K562 (cell line): Measurements from ENCODE around the gene EPB41L2. TPM values are rescaled to one million over a fixed set of nuclear protein-coding genes. Genes with fewer than 3 reads are reported as not detected.

Experiments used
- ATAC-seq: fragments of 200-7000 bp; cut with Tn5 transposase; 3 replicates; pipeline ENCODE4 v1.9.1; 2020; ENCODE audit warnings: moderate library complexity
- BruUV-seq: library from RNA; stranded (reverse); fragments of 400-500 nt; replicated peaks from 2 replicates; lab custom pipeline; 2021; lab: Mats Ljungman, UMichigan
- CTCF ChIA-PET: fragments of 300-600 bp; formaldehyde crosslinking; extraction: SDS; loops from one replicate; lab custom pipeline; 2021; ENCODE audit warnings: low intra/inter-chr PET ratio; lab: Yijun Ruan, JAX
- POLR2A ChIA-PET: fragments of 300-600, 350-650 bp; sonication (Branson Sonifier 250); formaldehyde crosslinking; extraction: SDS; loops from one replicate; lab custom pipeline; 2021; ENCODE audit warnings: antibody characterized with exemption, inconsistent platforms; lab: Yijun Ruan, JAX
- DNase-seq, 4 experiments: peaks; one replicate each; pipeline versions ENCODE4 v3.0.0 to v3.0.0-alpha.2; 2011 to 2018; ENCODE audit warnings: low spot score in 3 of 4, mixed read lengths in 3 of 4; ENCODE audit errors: extremely low read depth in 1 of 4
- FAIRE-seq: peaks from 2 replicates; lab custom pipeline; 2011; peaks lifted over from hg19 to GRCh38; lab: Jason Lieb, UNC
- H2AFZ ChIP-seq: 2 replicates; pipeline ENCODE4 v1.6.0; 2011; ENCODE audit warnings: low read depth, low read length, control low read depth, inconsistent platforms
- H3K27ac ChIP-seq: fragments of 200-600 bp; 3 replicates; pipeline ENCODE4 v1.8.0; 2011; ENCODE audit warnings: low read depth, mild to moderate bottlenecking, control low read depth, inconsistent platforms, low read length, moderate library complexity, mixed read lengths; ENCODE audit errors: extremely low read depth
- H3K27me3 ChIP-seq, 2 experiments: fragments of 300-600 bp in 1 of 2; 2 replicates in 1 of 2; 3 replicates in 1 of 2; pipeline versions ENCODE4 v1.6.0 to v1.8.0; 2011; ENCODE audit warnings: inconsistent platforms in 2 of 2, low read length in 2 of 2, mild to moderate bottlenecking in 1 of 2, mixed read lengths in 1 of 2, moderate library complexity in 1 of 2; ENCODE audit not compliant: control insufficient read depth in 2 of 2, insufficient read depth in 2 of 2
- H3K36me3 ChIP-seq: fragments of 300-600 bp; 3 replicates; pipeline ENCODE4 v1.8.0; 2011; ENCODE audit warnings: mild to moderate bottlenecking, low read length, inconsistent platforms; ENCODE audit not compliant: control insufficient read depth, insufficient read depth
- H3K4me1 ChIP-seq, 2 experiments: fragments of 200-600 bp in 1 of 2; replicated peaks in 1 of 2; 2 replicates in 1 of 2; 3 replicates in 1 of 2; pipeline versions ENCODE4 v1.5.1 to v1.8.0; 2011; ENCODE audit warnings: inconsistent platforms in 2 of 2, low read length in 2 of 2, mild to moderate bottlenecking in 1 of 2, mixed read lengths in 1 of 2, moderate library complexity in 1 of 2; ENCODE audit not compliant: control insufficient read depth in 2 of 2, insufficient read depth in 2 of 2
- H3K4me2 ChIP-seq: 2 replicates; pipeline ENCODE4 v1.6.1; 2011; ENCODE audit warnings: low read length, control low read depth, inconsistent platforms, mixed read lengths; ENCODE audit not compliant: insufficient read depth
- H3K4me3 ChIP-seq: fragments of 200-600 bp; sonication (generic), shearing (Covaris generic); 2 replicates; pipeline ENCODE4 v1.5.1; 2016; ENCODE audit warnings: control low read depth, inconsistent platforms
- H3K79me2 ChIP-seq: fragments of 200-600 bp; 3 replicates; pipeline ENCODE4 v1.8.0; 2011; ENCODE audit warnings: low read length, inconsistent platforms; ENCODE audit not compliant: control insufficient read depth, insufficient read depth
- H3K9ac ChIP-seq, 2 experiments: 2 replicates each; pipeline versions ENCODE4 v1.6.0 to v1.6.1; 2011; ENCODE audit warnings: low read depth in 2 of 2, low read length in 2 of 2, control low read depth in 1 of 2, inconsistent platforms in 1 of 2, mild to moderate bottlenecking in 1 of 2, mixed read lengths in 1 of 2; ENCODE audit not compliant: insufficient read depth in 1 of 2
- H3K9me1 ChIP-seq: one replicate; pipeline ENCODE4 v1.6.0; 2011; ENCODE audit warnings: inconsistent platforms, mild to moderate bottlenecking, low read length, moderate library complexity; ENCODE audit not compliant: control insufficient read depth, insufficient read depth
- H3K9me3 ChIP-seq: replicated peaks from 2 replicates; pipeline ENCODE4 v1.5.1; 2011; ENCODE audit warnings: low read depth, low read length, inconsistent platforms; ENCODE audit not compliant: control insufficient read depth, insufficient read depth
- H4K20me1 ChIP-seq: replicated peaks from 2 replicates; pipeline ENCODE4 v1.6.1; 2011; ENCODE audit warnings: low read length, inconsistent platforms, mixed read lengths; ENCODE audit not compliant: control insufficient read depth, insufficient read depth
- MCM5 ChIP-seq: fragments of 450-650 bp; IDR thresholded peaks from 2 replicates; pipeline ENCODE4 v1.6.1; 2016; ENCODE audit warnings: low read depth
- NCOA6 ChIP-seq: fragments of 450-650 bp; IDR thresholded peaks from 2 replicates; pipeline ENCODE4 v1.6.1; 2017; ENCODE audit warnings: mild to moderate bottlenecking
- NRF1 ChIP-seq, 2 experiments: fragments of 450-650 bp; IDR thresholded peaks in 1 of 2; conservative IDR thresholded peaks in 1 of 2; 2 replicates each; pipeline ENCODE4 v1.6.1; 2014; ENCODE audit warnings: mild to moderate bottlenecking in 2 of 2
- POLR2H ChIP-seq: IDR thresholded peaks from 2 replicates; pipeline ENCODE4 v1.6.1; 2016; ENCODE audit warnings: missing genetic modification characterization, low read depth, mild to moderate bottlenecking, control low read depth, missing compliant biosample characterization, moderate library complexity
- RBM15 ChIP-seq: fragments of 200-400 bp; formaldehyde crosslinking; IDR thresholded peaks from 2 replicates; pipeline ENCODE4 v1.6.1; 2018; ENCODE audit warnings: mild to moderate bottlenecking, low read length, moderate library complexity; ENCODE audit not compliant: insufficient read depth
- TCF3 ChIP-seq: sonication (generic); formaldehyde crosslinking; IDR thresholded peaks from 2 replicates; pipeline ENCODE4 v1.4.0; 2020; ENCODE audit warnings: mild to moderate bottlenecking, missing genetic modification reagents
- USF2 ChIP-seq: sonication (generic); formaldehyde crosslinking; IDR thresholded peaks from 2 replicates; pipeline ENCODE4 v1.5.0; 2020; ENCODE audit warnings: missing genetic modification reagents
- ZNF512 ChIP-seq: IDR thresholded peaks from 2 replicates; pipeline ENCODE4 v1.6.1; 2016; ENCODE audit warnings: missing genetic modification characterization, missing compliant biosample characterization
- ZNF780A ChIP-seq: fragments of 250-450 bp; sonication (Bioruptor Pico); IDR thresholded peaks from 2 replicates; pipeline ENCODE4 v1.5.0; 2021; ENCODE audit warnings: mild to moderate bottlenecking
- WGBS: fragments of 100-300 bp; shearing (Covaris generic); methylation state at CpG from one replicate; pipeline ENCODE4 v1.1.6; 2016; ENCODE audit warnings: low coverage, mixed read lengths; ENCODE audit not compliant: insufficient coverage; ENCODE audit errors: missing lambda C conversion rate; 5-methylcytosine and 5-hydroxymethylcytosine counted together
- in situ Hi-C: fragments of 300-500 bp; cut with MboI; formaldehyde crosslinking; loops from 4 replicates; pipeline ENCODE4 v1.15.0; 2018; ENCODE audit warnings: inconsistent platforms, mixed read lengths
- intact Hi-C: fragments of 100-400 bp; cut with micrococcal nuclease; formaldehyde crosslinking; loops from 2 replicates; pipeline ENCODE4 v1.14.2; 2022
- polyA plus RNA-seq, 8 experiments: library from polyadenylated mRNA; depleted of rRNA in 4 of 8; stranded (reverse) in 5 of 8; unstranded in 3 of 8; fragments of >200 nt; fragmentation: Nextera tagmentation in 2 of 8; fragmentation: Illumina TruSeq in 1 of 8; extraction: Ambion mirVana in 2 of 8; extraction: Trizol in 1 of 8; gene quantifications; 2 replicates each; pipeline versions ENCODE4 v1.2.1 to v1.2.3, GENCODE V29; 2011 to 2014; ENCODE audit warnings: inconsistent platforms in 1 of 8, missing spikeins in 1 of 8
- total RNA-seq, 7 experiments: library from RNA; depleted of rRNA in 6 of 7; stranded (reverse); fragments of >200 nt in 6 of 7; fragmentation: Illumina TruSeq in 2 of 7; extraction: Trizol in 2 of 7; gene quantifications; 2 replicates each; pipeline versions ENCODE4 v1.2.1 to v1.2.3, GENCODE V29; 2011 to 2021; ENCODE audit warnings: low replicate concordance in 1 of 7
- TF ChIP-seq, protein P1 (sequence below): fragments of 450-650 bp; formaldehyde crosslinking; IDR thresholded peaks from 2 replicates; pipeline ENCODE4 v1.4.0; 2022; ENCODE audit warnings: missing genetic modification characterization
- TF ChIP-seq, protein P2 (sequence below): fragments of 250-450 bp; sonication (Bioruptor Pico); IDR thresholded peaks from 2 replicates; pipeline ENCODE4 v1.4.0; 2020; ENCODE audit warnings: borderline replicate concordance
- TF ChIP-seq, protein P3 (sequence below): sonication (generic); formaldehyde crosslinking; IDR thresholded peaks from 2 replicates; pipeline ENCODE4 v1.8.0; 2022; ENCODE audit warnings: mild to moderate bottlenecking, low read depth, missing genetic modification reagents

The EPB41L2 gene
- total and polyA plus RNA-seq, 9 of the 15 experiments (the other 6 are each of a cell fraction or from before 2014, with no cell fraction given): 5.1 to 53.6 (median 25.0) TPM

GRCh38 chr6:131038597-131039344, 24.3 kb downstream of the EPB41L2 start (continued):
- TF ChIP-seq POLR2H (tag) (no peak), USF2 (CRISPR knock-in tag) (no peak)
- TF ChIP-seq, all 486 proteins: peak for 0

DNA sequence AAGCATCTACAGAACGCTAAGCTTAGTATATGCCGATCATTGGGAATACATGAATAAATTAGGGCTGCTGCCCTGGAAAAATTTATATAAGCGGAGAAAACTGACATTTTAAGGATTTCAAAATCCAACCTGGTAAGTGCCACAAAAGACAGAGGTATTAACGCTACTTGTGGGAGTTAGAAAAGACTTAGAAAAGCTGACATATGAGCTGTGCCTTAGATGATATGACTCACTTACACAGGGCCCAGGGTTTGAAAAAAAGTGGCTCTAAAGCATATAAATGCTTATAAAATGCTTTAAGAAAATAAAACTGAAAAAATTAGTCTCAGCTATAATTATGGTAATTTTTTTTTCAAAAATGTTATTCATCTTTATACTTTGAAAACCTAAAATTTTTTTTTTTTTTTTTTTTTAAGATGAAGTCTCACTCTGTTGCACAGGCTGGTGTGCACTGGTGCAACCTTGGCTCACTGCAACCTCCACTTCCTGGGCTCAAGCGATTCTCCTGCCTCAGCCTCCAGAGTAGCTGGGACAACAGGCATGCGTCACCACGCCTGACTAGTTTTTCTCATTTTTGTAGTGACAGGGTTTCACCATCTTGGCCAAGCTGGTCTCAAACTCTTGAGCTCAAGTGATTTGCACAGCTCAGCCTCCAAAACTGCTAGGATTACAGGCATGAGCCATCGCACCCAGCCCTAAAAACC, 25.7 kb downstream of the EPB41L2 start:
- Histone ChIP-seq H2AFZ (no peak overlapping the region), H3K9me1 (no peaks in the 10 kb centered on the region), H3K9ac (no peak overlapping the region), H4K20me1 (no peaks in the 10 kb centered on the region), H3K4me3 (no peak overlapping the region), H3K79me2 (peaks cover 13% of the 10 kb centered on the region), H3K4me1 (no peaks in the 10 kb centered on the region), H3K9me3 (no peaks in the 10 kb centered on the region), H3K27ac (no peak overlapping the region), H3K4me2 (no peak overlapping the region), H3K36me3 (no peaks in the 10 kb centered on the region), H3K27me3 (no peaks in the 10 kb centered on the region)
- intact Hi-C loops: no loop called here
- POLR2A ChIA-PET: no interaction called here
- ATAC-seq (peak; percentile 57; the same call in 2 of the 3 replicates), DNase-seq (no peak), FAIRE-seq (peak; percentile 61)
- BruUV-seq: no TSS peak
- in situ Hi-C loops: no loop called here
- CTCF ChIA-PET: no interaction called here
- 15% methylated on average over 8 of the region's 8 CpGs for WGBS
- TF ChIP-seq NCOA6 (no peak), TCF3 (CRISPR knock-in tag) (no peak), RBM15 (no peak), ZNF512 (no peak), NRF1 (conservative IDR thresholded peaks at IDR 0.05 in 1 of 2, IDR thresholded peaks at IDR 0.05 in 1 of 2) (no peak), MCM5 (no peak), ZNF780A (CRISPR knock-in tag) (no peak)
- TF ChIP-seq, protein P1, sequence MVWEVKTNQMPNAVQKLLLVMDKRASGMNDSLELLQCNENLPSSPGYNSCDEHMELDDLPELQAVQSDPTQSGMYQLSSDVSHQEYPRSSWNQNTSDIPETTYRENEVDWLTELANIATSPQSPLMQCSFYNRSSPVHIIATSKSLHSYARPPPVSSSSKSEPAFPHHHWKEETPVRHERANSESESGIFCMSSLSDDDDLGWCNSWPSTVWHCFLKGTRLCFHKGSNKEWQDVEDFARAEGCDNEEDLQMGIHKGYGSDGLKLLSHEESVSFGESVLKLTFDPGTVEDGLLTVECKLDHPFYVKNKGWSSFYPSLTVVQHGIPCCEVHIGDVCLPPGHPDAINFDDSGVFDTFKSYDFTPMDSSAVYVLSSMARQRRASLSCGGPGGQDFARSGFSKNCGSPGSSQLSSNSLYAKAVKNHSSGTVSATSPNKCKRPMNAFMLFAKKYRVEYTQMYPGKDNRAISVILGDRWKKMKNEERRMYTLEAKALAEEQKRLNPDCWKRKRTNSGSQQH (CRISPR knock-in tag): no peak
- TF ChIP-seq, protein P2, sequence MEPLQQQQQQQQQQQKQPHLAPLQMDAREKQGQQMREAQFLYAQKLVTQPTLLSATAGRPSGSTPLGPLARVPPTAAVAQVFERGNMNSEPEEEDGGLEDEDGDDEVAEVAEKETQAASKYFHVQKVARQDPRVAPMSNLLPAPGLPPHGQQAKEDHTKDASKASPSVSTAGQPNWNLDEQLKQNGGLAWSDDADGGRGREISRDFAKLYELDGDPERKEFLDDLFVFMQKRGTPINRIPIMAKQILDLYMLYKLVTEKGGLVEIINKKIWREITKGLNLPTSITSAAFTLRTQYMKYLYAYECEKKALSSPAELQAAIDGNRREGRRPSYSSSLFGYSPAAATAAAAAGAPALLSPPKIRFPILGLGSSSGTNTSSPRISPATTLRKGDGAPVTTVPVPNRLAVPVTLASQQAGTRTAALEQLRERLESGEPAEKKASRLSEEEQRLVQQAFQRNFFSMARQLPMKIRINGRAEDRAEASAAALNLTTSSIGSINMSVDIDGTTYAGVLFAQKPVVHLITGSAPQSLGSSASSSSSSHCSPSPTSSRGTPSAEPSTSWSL (CRISPR knock-in tag): no peak
- TF ChIP-seq, protein P3, sequence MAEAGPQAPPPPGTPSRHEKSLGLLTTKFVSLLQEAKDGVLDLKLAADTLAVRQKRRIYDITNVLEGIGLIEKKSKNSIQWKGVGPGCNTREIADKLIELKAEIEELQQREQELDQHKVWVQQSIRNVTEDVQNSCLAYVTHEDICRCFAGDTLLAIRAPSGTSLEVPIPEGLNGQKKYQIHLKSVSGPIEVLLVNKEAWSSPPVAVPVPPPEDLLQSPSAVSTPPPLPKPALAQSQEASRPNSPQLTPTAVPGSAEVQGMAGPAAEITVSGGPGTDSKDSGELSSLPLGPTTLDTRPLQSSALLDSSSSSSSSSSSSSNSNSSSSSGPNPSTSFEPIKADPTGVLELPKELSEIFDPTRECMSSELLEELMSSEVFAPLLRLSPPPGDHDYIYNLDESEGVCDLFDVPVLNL (CRISPR knock-in tag): no peak
- TF ChIP-seq, all 486 proteins: peak for 0
